HepG2 (cell line): ENCODE data around the gene METAP1. TPM values are rescaled to one million over a fixed set of nuclear protein-coding genes. Genes with fewer than 3 reads are reported as not detected.

ENCODE experiments used
- ATAC-seq: fragments of 200-7000 bp; cut with Tn5 transposase; 3 replicates; pipeline ENCODE4 v1.9.1; 2020; ENCODE audit warnings: mild to moderate bottlenecking, moderate library complexity
- BruUV-seq: library from RNA; stranded (reverse); fragments of 400-500 nt; replicated peaks from 2 replicates; lab custom pipeline; 2021; lab: Mats Ljungman, UMichigan
- CTCF ChIA-PET: fragments of 300-600 bp; formaldehyde crosslinking; extraction: SDS; loops from one replicate; lab custom pipeline; 2021; ENCODE audit warnings: low total read pairs, inconsistent platforms, low intra/inter-chr PET ratio; lab: Yijun Ruan, JAX
- POLR2A ChIA-PET: fragments of 350-600 bp; sonication (Branson Sonifier 250); formaldehyde crosslinking; loops from one replicate; lab custom pipeline; 2020; ENCODE audit warnings: antibody characterized with exemption, inconsistent platforms; lab: Yijun Ruan, JAX
- DNase-seq: peaks from one replicate; pipeline ENCODE4 v3.0.0-alpha.2; 2015; ENCODE audit warnings: low spot score
- FAIRE-seq: peaks from 3 replicates; lab custom pipeline; 2011; peaks lifted over from hg19 to GRCh38; lab: Jason Lieb, UNC
- H2AFZ ChIP-seq: one replicate; pipeline ENCODE4 v1.6.1; 2011; ENCODE audit warnings: low read length, inconsistent platforms
- H3K27ac ChIP-seq: fragments of 300-600 bp; 3 replicates; pipeline ENCODE4 v1.8.0; 2011; ENCODE audit warnings: mixed run types, mild to moderate bottlenecking, mixed read lengths, low read length, inconsistent platforms; ENCODE audit not compliant: insufficient read depth; ENCODE audit errors: extremely low read length
- H3K27me3 ChIP-seq, 2 experiments: fragments of 200-600 bp in 1 of 2; 2 replicates in 1 of 2; 3 replicates in 1 of 2; pipeline versions ENCODE4 v1.6.0 to v1.8.0; 2011; ENCODE audit warnings: low read length in 2 of 2, mild to moderate bottlenecking in 2 of 2, moderate library complexity in 2 of 2, inconsistent platforms in 1 of 2; ENCODE audit not compliant: insufficient read depth in 2 of 2, control insufficient read depth in 1 of 2
- H3K36me3 ChIP-seq, 2 experiments: fragments of 200-600 bp in 1 of 2; replicated peaks in 1 of 2; 2 replicates in 1 of 2; 3 replicates in 1 of 2; pipeline versions ENCODE4 v1.5.1 to v1.8.0; 2011; ENCODE audit warnings: low read length in 2 of 2, inconsistent platforms in 1 of 2; ENCODE audit not compliant: insufficient read depth in 2 of 2, control insufficient read depth in 1 of 2
- H3K4me1 ChIP-seq: 2 replicates; pipeline ENCODE4 v1.5.1; 2012; ENCODE audit warnings: low read length, inconsistent platforms; ENCODE audit not compliant: insufficient read depth
- H3K4me2 ChIP-seq: 2 replicates; pipeline ENCODE4 v1.6.0; 2011; ENCODE audit warnings: low read depth, low read length, inconsistent platforms
- H3K4me3 ChIP-seq, 3 experiments: fragments of 200-600 bp in 1 of 3; sonication (generic), shearing (Covaris generic) in 1 of 3; replicated peaks in 1 of 3; 2 replicates each; pipeline ENCODE4 v1.5.1; 2011 to 2016; ENCODE audit warnings: low read length in 3 of 3, inconsistent platforms in 2 of 3, low read depth in 2 of 3, mild to moderate bottlenecking in 2 of 3, control low read depth in 1 of 3, mixed read lengths in 1 of 3; ENCODE audit not compliant: insufficient read depth in 1 of 3
- H3K79me2 ChIP-seq: one replicate; pipeline ENCODE4 v1.6.1; 2011; ENCODE audit warnings: low read length, inconsistent platforms; ENCODE audit not compliant: insufficient read depth
- H3K9ac ChIP-seq: 2 replicates; pipeline ENCODE4 v1.6.0; 2011; ENCODE audit warnings: mild to moderate bottlenecking, low read depth, low read length, inconsistent platforms; ENCODE audit not compliant: insufficient read depth
- H3K9me3 ChIP-seq: 2 replicates; pipeline ENCODE4 v1.5.1; 2012; ENCODE audit warnings: mild to moderate bottlenecking, low read length
- H4K20me1 ChIP-seq: 2 replicates; pipeline ENCODE4 v1.6.0; 2011; ENCODE audit warnings: inconsistent platforms, mild to moderate bottlenecking, low read length, moderate library complexity; ENCODE audit not compliant: insufficient read depth
- CBX1 ChIP-seq: IDR thresholded peaks from one replicate; pipeline ENCODE4 v1.6.1; 2016; ENCODE audit warnings: antibody characterized with exemption, low read depth
- CREB1 ChIP-seq, 2 experiments: fragments of 450-650 bp in 1 of 2; IDR thresholded peaks; 2 replicates each; pipeline ENCODE4 v1.6.1; 2016 to 2017; ENCODE audit warnings: control low read depth in 1 of 2, mild to moderate bottlenecking in 1 of 2, missing compliant biosample characterization in 1 of 2, missing genetic modification characterization in 1 of 2
- CREM ChIP-seq, 2 experiments: sonication (generic) in 1 of 2; formaldehyde crosslinking in 1 of 2; IDR thresholded peaks; 2 replicates each; pipeline versions ENCODE4 v1.4.0 to v1.6.1; 2016 to 2020; ENCODE audit warnings: antibody characterized with exemption in 1 of 2, mild to moderate bottlenecking in 1 of 2, missing genetic modification reagents in 1 of 2
- MEF2D ChIP-seq: sonication (generic); formaldehyde crosslinking; IDR thresholded peaks from 2 replicates; pipeline ENCODE4 v1.5.1; 2020; ENCODE audit warnings: mild to moderate bottlenecking, missing genetic modification reagents
- MIER3 ChIP-seq: IDR thresholded peaks from 2 replicates; pipeline ENCODE4 v1.6.1; 2016; ENCODE audit warnings: missing compliant biosample characterization, borderline replicate concordance
- SIX4 ChIP-seq: sonication (generic); formaldehyde crosslinking; IDR thresholded peaks from 2 replicates; pipeline ENCODE4 v1.4.0; 2020; ENCODE audit warnings: missing genetic modification reagents
- TAF1 ChIP-seq: sonication (generic); formaldehyde crosslinking; IDR thresholded peaks from 2 replicates; pipeline ENCODE4 v1.4.0; 2020; ENCODE audit warnings: missing genetic modification reagents
- ZNF564 ChIP-seq: sonication (generic); formaldehyde crosslinking; IDR thresholded peaks from 2 replicates; pipeline ENCODE4 v1.8.1; 2023; ENCODE audit warnings: mild to moderate bottlenecking, missing genetic modification reagents
- WGBS: methylation state at CpG from one replicate; pipeline ENCODE4 v1.1.6; 2017; ENCODE audit warnings: low lambda C conversion rate; 5-methylcytosine and 5-hydroxymethylcytosine counted together
- in situ Hi-C: cut with HindIII; loops from 2 replicates; pipeline ENCODE4 v1.10.0; 2017; ENCODE audit warnings: low pct_unique_long_range_greater_than_20kb; ENCODE audit not compliant: extremely low pct_ligation_motif_present
- intact Hi-C: fragments of 100-400 bp; cut with micrococcal nuclease; formaldehyde crosslinking; loops from one replicate; pipeline ENCODE4 v1.10.0; 2022; ENCODE audit not compliant: unreplicated experiment
- polyA plus RNA-seq, 8 experiments: library from polyadenylated mRNA; depleted of rRNA in 3 of 8; stranded (reverse) in 7 of 8; unstranded in 1 of 8; fragments of >200 nt; fragmentation: Illumina TruSeq in 4 of 8; extraction: Trizol in 4 of 8; gene quantifications; 2 replicates each; pipeline versions ENCODE4 v1.2.1 to v1.2.3, GENCODE V29; 2011 to 2016; ENCODE audit warnings: low read depth in 4 of 8, missing spikeins in 1 of 8, mixed read lengths in 1 of 8; ENCODE audit not compliant: insufficient read depth in 1 of 8
- total RNA-seq, 5 experiments: library from RNA; depleted of rRNA; stranded (reverse); fragments of >200 nt; fragmentation: Illumina TruSeq; extraction: Trizol; gene quantifications; 2 replicates each; pipeline ENCODE4 v1.2.3, GENCODE V29; 2016; ENCODE audit warnings: low read depth in 1 of 5
- TF ChIP-seq, protein P1 (sequence below): sonication (generic); formaldehyde crosslinking; IDR thresholded peaks from 2 replicates; pipeline ENCODE4 v1.5.0; 2020; ENCODE audit warnings: missing genetic modification reagents, mild to moderate bottlenecking, borderline replicate concordance

Gene METAP1
- total and polyA plus RNA-seq, 2 of the 13 experiments (the other 11 are each of a cell fraction or from before 2014, with no cell fraction given) = 44.9 to 53.5 TPM

DNA sequence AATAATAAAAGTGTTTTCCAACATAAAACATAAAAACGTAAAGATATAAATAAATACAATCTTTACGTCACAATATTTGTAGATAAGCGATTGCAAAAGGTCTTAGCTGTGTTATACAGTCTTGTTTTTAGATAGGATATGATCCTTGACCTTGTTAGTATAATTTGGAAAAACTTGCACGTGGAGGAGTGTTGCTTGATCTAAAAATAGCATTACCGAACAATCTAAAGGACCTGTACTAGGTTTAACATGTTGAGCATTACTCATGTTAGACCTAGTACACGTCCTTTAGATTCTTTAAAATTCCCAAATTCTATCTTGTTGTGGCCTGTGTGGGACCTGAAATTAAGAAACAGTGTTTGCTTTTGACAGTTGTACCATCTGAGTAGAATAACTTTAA is 1.6 kb downstream of the METAP1 start:
- peak; percentile 67; the same call in 1 of the 2 replicates for TF ChIP-seq MEF2D (CRISPR knock-in tag)
- no peak for TF ChIP-seq TAF1 (CRISPR knock-in tag)
- no peak for TF ChIP-seq ZNF564 (CRISPR knock-in tag)
- TF ChIP-seq CREB1 (IDR thresholded peaks at IDR 0.05) = peak; percentile 5; the same call in 1 of the 2 replicates
- no peak for TF ChIP-seq CREB1 (CRISPR knock-in tag; IDR thresholded peaks at IDR 0.05)
- TF ChIP-seq, protein P1, sequence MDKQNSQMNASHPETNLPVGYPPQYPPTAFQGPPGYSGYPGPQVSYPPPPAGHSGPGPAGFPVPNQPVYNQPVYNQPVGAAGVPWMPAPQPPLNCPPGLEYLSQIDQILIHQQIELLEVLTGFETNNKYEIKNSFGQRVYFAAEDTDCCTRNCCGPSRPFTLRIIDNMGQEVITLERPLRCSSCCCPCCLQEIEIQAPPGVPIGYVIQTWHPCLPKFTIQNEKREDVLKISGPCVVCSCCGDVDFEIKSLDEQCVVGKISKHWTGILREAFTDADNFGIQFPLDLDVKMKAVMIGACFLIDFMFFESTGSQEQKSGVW (CRISPR knock-in tag) = no peak
- TF ChIP-seq CREM (IDR thresholded peaks at IDR 0.05) = 0 out of 2 replicates have a peak, but pooled peaks have one; percentile 10
- no peak for TF ChIP-seq CREM (CRISPR knock-in tag; IDR thresholded peaks at IDR 0.05)
- no peak for TF ChIP-seq SIX4 (CRISPR knock-in tag)
- TF ChIP-seq CBX1 = no peak
- no peak for TF ChIP-seq MIER3
- ChIA-PET CTCF (interaction anchor here (3.2 kb wide), 1 partner anchor 59 kb away, joined by 22 read pairs; no protein-coding TSS in a partner anchor), POLR2A (no interaction called here)
- intact Hi-C loops (no loop called here), in situ Hi-C loops (loop anchor here (5.0 kb wide), 1 partner anchor 50 kb away; no protein-coding TSS in a partner anchor)
- FAIRE-seq (no peak), ATAC-seq (no peak), DNase-seq (no peak)
- Histone ChIP-seq H3K36me3 (no peaks in the 10 kb centered on the region), H4K20me1 (peaks cover 45% of the 10 kb centered on the region), H3K27ac (peak overlapping the region; percentile 88), H3K4me3 (peak overlapping the region; percentile 86 to 98 (median 90); a peak in 5 of 6 replicates), H3K9ac (peak overlapping the region; percentile 87; the same call in 1 of the 2 replicates), H3K9me3 (no peaks in the 10 kb centered on the region), H3K79me2 (peaks cover 60% of the 10 kb centered on the region), H3K4me2 (peak overlapping the region; percentile 86), H2AFZ (no peak overlapping the region), H3K4me1 (peaks cover 45% of the 10 kb centered on the region), H3K27me3 (no peaks in the 10 kb centered on the region; a peak in 1 of 5 replicates)
- WGBS = 9% methylated on average over 6 of the region's 6 CpGs
- BruUV-seq = no TSS peak
